Psoas muscle (tissue), 8 donors: ENCODE results near the gene RBM43. TPM values are rescaled to one million over a fixed set of nuclear protein-coding genes. Genes with fewer than 3 reads are reported as not detected.

ENCODE experiments used
- ATAC-seq, 4 donors: fragments of 200-7000 bp; cut with Tn5 transposase; one replicate each; pipeline ENCODE4 v1.9.1; 2020; ENCODE audit warnings: moderate library complexity in 3 of 4, mild to moderate bottlenecking in 2 of 4
- DNase-seq, 2 donors: peaks; one replicate each; pipeline ENCODE4 v3.0.0-alpha.2; 2020
- H3K27ac ChIP-seq: fragments of 200-600 bp; one replicate; pipeline ENCODE4 v1.8.0; 2022
- H3K27me3 ChIP-seq, 3 donors: fragments of 200-600 bp in 1 of 3; one replicate each; pipeline versions ENCODE4 v1.6.1 to v1.8.0; 2013 to 2022; ENCODE audit warnings: low read length in 2 of 3, mild to moderate bottlenecking in 2 of 3, moderate library complexity in 1 of 3; ENCODE audit not compliant: insufficient read depth in 3 of 3
- H3K36me3 ChIP-seq, 2 donors: fragments of 200-600 bp in 1 of 2; one replicate each; pipeline versions ENCODE4 v1.6.1 to v1.8.0; 2013 to 2022; ENCODE audit warnings: low read depth in 1 of 2, mild to moderate bottlenecking in 1 of 2, moderate library complexity in 1 of 2; ENCODE audit not compliant: insufficient read depth in 1 of 2
- H3K4me1 ChIP-seq: fragments of 200-600 bp; one replicate; pipeline ENCODE4 v1.8.0; 2022
- H3K4me3 ChIP-seq: fragments of 200-600 bp; one replicate; pipeline ENCODE4 v1.8.0; 2022; ENCODE audit warnings: mild to moderate bottlenecking
- H3K9me3 ChIP-seq: fragments of 200-600 bp; one replicate; pipeline ENCODE4 v1.8.0; 2022
- WGBS, 3 donors: extraction: QIAGEN DNeasy Blood & Tissue Kit; methylation state at CpG; one replicate each; pipeline versions ENCODE4 v1.1.6 to v1.1.7; 2013; 5-methylcytosine and 5-hydroxymethylcytosine counted together
- intact Hi-C, 2 donors: fragments of 100-400 bp; cut with DNase I; formaldehyde crosslinking; loops; one replicate each; pipeline versions ENCODE4 v1.11.0 to v1.14.2; 2022
- polyA plus RNA-seq, 3 donors: library from polyadenylated mRNA; stranded (reverse); fragments of 200-250 nt; gene quantifications; one replicate each; pipeline ENCODE4 v1.2.3, GENCODE V29; 2013
- total RNA-seq, 4 donors: library from RNA; stranded (reverse); fragmentation: NEBNext Ultra II Directional in 2 of 4; extraction: Animal tissue kit (Norgen Biotek cat#: 25700) in 2 of 4; gene quantifications; one replicate each; pipeline versions ENCODE4 v1.2.1 to v1.2.4, GENCODE V29; 2021 to 2023
- TF ChIP-seq, protein P1 (sequence below): fragments of 200-600 bp; IDR thresholded peaks from one replicate; pipeline ENCODE4 v1.8.0; 2022; ENCODE audit warnings: antibody characterized with exemption
- donor health status: healthy with polysubstance abuse.
- donor health status: DM: no; HTN: no; CAD: no; lungs with moderate emphysema.
- donor health status: Bipolar disorder and iron deficiency.
- donor health status: healthy.
- donor health status: DM: yes; HTN: yes; CAD: no.
- donor health status: DM: no; HTN: no; CAD: no.
- donor health status: DM: no; HTN: no; CAD: no.
- donor health status: DM: yes; HTN: yes; CAD: no.

The RBM43 gene
- total and polyA plus RNA-seq, 7 donors, result 0.52 to 3.1 (median 1.0) TPM

DNA sequence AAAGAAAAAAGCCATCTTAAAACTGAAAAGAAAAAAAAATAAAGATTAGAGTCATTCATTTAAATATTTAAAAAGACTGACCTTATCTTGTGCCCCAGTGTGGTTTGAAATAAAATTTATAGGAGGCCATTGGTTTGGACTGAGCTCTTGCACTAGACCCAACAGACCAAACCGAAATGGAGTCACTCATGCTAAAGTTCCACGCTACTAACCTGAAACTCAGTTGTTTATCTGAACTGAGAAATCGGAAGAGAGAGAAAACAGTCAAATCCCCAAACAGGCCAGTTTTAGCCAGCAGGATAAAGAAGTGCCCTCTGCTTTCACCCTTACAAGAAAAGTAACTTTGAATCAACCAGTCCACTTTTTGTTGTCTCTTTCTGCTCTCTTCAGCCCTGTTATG, 18.2 kb downstream of the RBM43 start:
- intact Hi-C loops, result loop anchor here in 1 of 2 donors (10.0 kb wide), 1 partner anchor 1449 kb away; no protein-coding TSS in a partner anchor
- 94 to 97% (median 96%) methylated on average over 3 of the region's 3 CpGs for WGBS, 3 donors
- TF ChIP-seq, protein P1, sequence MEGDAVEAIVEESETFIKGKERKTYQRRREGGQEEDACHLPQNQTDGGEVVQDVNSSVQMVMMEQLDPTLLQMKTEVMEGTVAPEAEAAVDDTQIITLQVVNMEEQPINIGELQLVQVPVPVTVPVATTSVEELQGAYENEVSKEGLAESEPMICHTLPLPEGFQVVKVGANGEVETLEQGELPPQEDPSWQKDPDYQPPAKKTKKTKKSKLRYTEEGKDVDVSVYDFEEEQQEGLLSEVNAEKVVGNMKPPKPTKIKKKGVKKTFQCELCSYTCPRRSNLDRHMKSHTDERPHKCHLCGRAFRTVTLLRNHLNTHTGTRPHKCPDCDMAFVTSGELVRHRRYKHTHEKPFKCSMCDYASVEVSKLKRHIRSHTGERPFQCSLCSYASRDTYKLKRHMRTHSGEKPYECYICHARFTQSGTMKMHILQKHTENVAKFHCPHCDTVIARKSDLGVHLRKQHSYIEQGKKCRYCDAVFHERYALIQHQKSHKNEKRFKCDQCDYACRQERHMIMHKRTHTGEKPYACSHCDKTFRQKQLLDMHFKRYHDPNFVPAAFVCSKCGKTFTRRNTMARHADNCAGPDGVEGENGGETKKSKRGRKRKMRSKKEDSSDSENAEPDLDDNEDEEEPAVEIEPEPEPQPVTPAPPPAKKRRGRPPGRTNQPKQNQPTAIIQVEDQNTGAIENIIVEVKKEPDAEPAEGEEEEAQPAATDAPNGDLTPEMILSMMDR, result no peak

DNA sequence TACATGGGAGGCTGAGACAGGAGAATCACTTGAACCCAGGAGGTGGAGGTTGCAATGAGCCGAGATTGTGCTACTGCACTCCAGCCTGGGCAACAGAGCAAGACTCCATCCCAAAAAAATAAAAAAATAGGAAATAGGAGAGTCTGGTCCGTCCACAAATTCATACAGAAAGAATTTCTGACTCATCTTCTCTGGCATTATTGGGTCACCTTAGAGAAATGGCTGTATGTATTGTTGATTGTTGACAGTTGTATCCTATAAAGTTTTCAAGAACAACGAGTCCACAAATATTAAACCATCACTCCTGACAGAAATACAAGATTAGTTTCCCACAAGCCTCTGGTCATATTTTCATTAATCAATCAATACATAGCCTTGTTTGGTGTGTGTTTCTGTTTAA, 20.4 kb downstream of the RBM43 start:
- Histone ChIP-seq H3K4me3 (no peak overlapping the region), H3K36me3 (no peaks in the 10 kb centered on the region), H3K4me1 (no peaks in the 10 kb centered on the region), H3K9me3 (no peaks in the 10 kb centered on the region), H3K27ac (no peak overlapping the region), H3K27me3 (no peaks in the 10 kb centered on the region)
- DNase-seq (no peak), ATAC-seq (no peak)
- 72 to 84% (median 80%) methylated on average over 3 of the region's 3 CpGs for WGBS, 3 donors
- TF ChIP-seq, protein P1, result no peak
- intact Hi-C loops, result loop anchor here in 1 of 2 donors (10.0 kb wide), 1 partner anchor 1446 kb away; no protein-coding TSS in a partner anchor

More for the DNA sequence above, 18.2 kb downstream of the RBM43 start:
- DNase-seq (no peak), ATAC-seq (no peak)
- no peak overlapping the region for H3K4me3 ChIP-seq
- H3K9me3 ChIP-seq, result peaks cover 17% of the 10 kb centered on the region
- no peaks in the 10 kb centered on the region for H3K27me3 ChIP-seq
- H3K27ac ChIP-seq, result no peak overlapping the region
- no peaks in the 10 kb centered on the region for H3K4me1 ChIP-seq
- no peaks in the 10 kb centered on the region for H3K36me3 ChIP-seq

DNA sequence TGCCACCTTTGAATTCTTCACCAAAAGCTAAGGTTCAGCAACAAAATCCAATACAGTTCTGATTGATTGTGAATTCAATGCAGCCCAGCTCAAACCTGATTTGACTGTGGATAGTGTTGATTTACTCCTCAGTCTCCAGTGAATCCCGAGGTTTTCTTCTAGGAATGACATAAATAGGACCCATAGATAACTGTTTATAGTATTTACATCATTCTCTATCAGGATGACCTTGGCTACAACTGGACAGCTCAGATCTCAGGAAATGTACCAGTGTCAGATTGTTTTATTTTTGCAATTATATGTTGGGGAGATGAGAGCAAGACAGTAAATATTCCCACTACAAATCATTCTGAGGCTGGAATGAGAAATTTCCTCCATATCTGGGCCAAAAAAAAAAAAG, 21.2 kb downstream of the RBM43 start:
- no peak for ATAC-seq
- WGBS, 3 donors, result 47 to 63% (median 51%) methylated on average over 1 of the region's 1 CpG
- H3K9me3 ChIP-seq, result no peaks in the 10 kb centered on the region
- TF ChIP-seq, protein P1, result no peak
- H3K27ac ChIP-seq, result no peak overlapping the region
- no peaks in the 10 kb centered on the region for H3K36me3 ChIP-seq
- no peaks in the 10 kb centered on the region for H3K27me3 ChIP-seq
- H3K4me3 ChIP-seq, result no peak overlapping the region
- no peaks in the 10 kb centered on the region for H3K4me1 ChIP-seq
- no peak for DNase-seq
- intact Hi-C loops, result loop anchor here in 1 of 2 donors (10.0 kb wide), 1 partner anchor 1446 kb away; no protein-coding TSS in a partner anchor

DNA sequence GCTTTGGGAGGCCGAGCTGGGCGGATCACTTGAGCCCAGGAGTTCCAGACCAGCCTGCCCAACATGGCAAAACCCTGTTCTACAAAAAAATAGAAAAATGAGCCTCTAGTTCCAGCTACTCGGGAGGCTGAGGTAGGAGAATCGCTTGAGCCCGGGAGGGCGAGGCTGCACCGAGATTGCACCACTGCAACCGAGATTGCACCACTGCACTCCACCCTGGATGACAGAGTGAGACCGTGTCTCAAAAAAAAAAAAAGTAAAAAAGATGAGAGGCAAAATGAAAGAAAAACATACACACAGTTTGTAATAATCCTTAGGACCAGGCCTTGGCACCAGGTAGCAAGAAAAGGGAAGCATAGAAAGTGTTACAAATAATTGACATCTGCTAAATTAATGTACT, 22.0 kb downstream of the RBM43 start:
- no peak for DNase-seq
- ATAC-seq, result no peak
- no peak overlapping the region for H3K27ac ChIP-seq
- H3K9me3 ChIP-seq, result no peaks in the 10 kb centered on the region
- TF ChIP-seq, protein P1, result no peak
- WGBS, 3 donors, result 82 to 91% (median 89%) methylated on average over 9 of the region's 9 CpGs
- H3K27me3 ChIP-seq, result no peaks in the 10 kb centered on the region
- H3K36me3 ChIP-seq, result no peaks in the 10 kb centered on the region
- intact Hi-C loops, result loop anchor here (5.0 to 10.0 kb wide), 3 partner anchors 1445 to 1647 kb away; no protein-coding TSS in a partner anchor
- H3K4me3 ChIP-seq, result no peak overlapping the region
- H3K4me1 ChIP-seq, result no peaks in the 10 kb centered on the region
